ENCODE measurements around the gene S100A7A.

S100A7A gene

DNA sequence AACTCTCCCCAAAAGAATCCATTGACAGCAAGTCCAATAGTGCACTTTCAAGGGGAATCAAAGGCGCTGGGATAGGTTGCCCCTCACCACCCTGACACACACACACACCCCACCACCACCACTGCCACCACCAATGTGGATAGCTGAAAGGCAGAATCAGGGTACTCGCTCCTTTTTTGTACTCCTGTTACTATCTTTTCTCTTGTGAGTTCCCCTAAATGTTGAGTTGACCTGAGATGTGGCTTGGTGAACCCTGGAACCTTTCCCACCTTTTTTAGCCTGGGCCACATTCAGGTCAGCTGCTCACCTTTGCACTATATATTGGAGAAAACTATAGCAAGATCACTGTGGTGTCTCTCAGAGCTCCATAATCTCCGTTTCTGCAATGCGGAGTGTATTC, 29.3 kb upstream of the S100A7A start:
- no peak overlapping the region for H4K91ac ChIP-seq (ENCODE audit: low read depth, low read length, poor library complexity)
- H3K18ac ChIP-seq (ENCODE audit: low read length), result no peak overlapping the region
- no peak overlapping the region for H3K27ac ChIP-seq (replicated peaks; ENCODE audit: low read length)
- no peak overlapping the region for H3K4ac ChIP-seq (ENCODE audit: low read length)
- no peak for DNase-seq (ENCODE audit: low spot score)
- H2BK12ac ChIP-seq (ENCODE audit: low read length), result no peak overlapping the region
- WGBS, 2 donors (ENCODE audit: extremely low coverage in 2 of 2, insufficient read length in 2 of 2, insufficient replicate concordance in 1 of 2), result no CpG with 5 or more reads among the region's 4 CpGs
- no peak overlapping the region for H3K9ac ChIP-seq (ENCODE audit: low read depth, low read length, poor library complexity)
- no peak overlapping the region for H3K23ac ChIP-seq (ENCODE audit: low read depth, low read length, poor library complexity)
- peaks cover 0 to 18% (median 0%) of the 10 kb centered on the region in 3 experiments for H3K27me3 ChIP-seq (ENCODE audit: control insufficient read depth in 3 of 3, insufficient read depth in 3 of 3, low read depth in 1 of 3, low read length in 3 of 3)
- no peak overlapping the region for H3K4me3 ChIP-seq (ENCODE audit: low read length in 2 of 2)
- H3K14ac ChIP-seq (ENCODE audit: low read length), result no peak overlapping the region
- no peak overlapping the region for H2AK5ac ChIP-seq (ENCODE audit: low read depth, low read length)
- H3K4me1 ChIP-seq (ENCODE audit: control insufficient read depth in 2 of 2, insufficient read depth in 1 of 2, low read depth in 1 of 2, low read length in 2 of 2), result no peaks in the 10 kb centered on the region
- no peak overlapping the region for H2AFZ ChIP-seq (ENCODE audit: low read length)
- H2BK5ac ChIP-seq (ENCODE audit: low read length), result no peak overlapping the region
- H2BK120ac ChIP-seq (ENCODE audit: low read depth, low read length), result no peak overlapping the region
- no peak overlapping the region for H2BK15ac ChIP-seq (ENCODE audit: low read length)
- H3K79me1 ChIP-seq (ENCODE audit: low read depth, low read length), result no peaks in the 10 kb centered on the region
- H3K4me2 ChIP-seq (ENCODE audit: insufficient read depth, low read length, poor library complexity, severe bottlenecking), result no peak overlapping the region
- no peaks in the 10 kb centered on the region for H3K36me3 ChIP-seq (replicated peaks in 1 of 2; ENCODE audit: control insufficient read depth in 2 of 2, insufficient read depth in 2 of 2, low read length in 2 of 2)
- H3K9me3 ChIP-seq (replicated peaks in 1 of 2; ENCODE audit: control insufficient read depth in 2 of 2, insufficient read depth in 1 of 2, low read depth in 1 of 2, low read length in 2 of 2), result no peaks in the 10 kb centered on the region
- H4K8ac ChIP-seq (ENCODE audit: low read depth, low read length), result no peak overlapping the region

DNA sequence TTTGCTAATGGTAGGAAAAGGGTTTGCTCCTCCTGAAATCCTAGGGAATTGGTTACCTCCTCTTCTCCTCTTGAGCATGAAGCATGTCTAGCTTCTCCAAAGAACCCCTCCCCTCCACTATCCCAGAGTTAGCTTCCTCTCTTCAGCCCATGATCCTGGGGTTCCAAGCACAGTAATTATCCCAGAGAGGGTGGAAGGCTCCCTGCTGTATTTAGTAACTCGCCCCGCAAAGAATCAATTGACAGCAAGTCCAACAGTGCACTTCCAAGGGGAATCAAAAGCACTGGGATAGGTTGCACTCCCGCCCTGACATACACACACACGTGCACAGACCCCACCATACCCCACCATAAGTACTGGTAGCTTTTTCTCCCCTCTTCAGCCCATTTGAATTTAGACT, 28.5 kb upstream of the S100A7A start:
- Histone ChIP-seq H2BK15ac (ENCODE audit: low read length) (no peak overlapping the region), H4K91ac (ENCODE audit: low read depth, low read length, poor library complexity) (no peak overlapping the region), H4K8ac (ENCODE audit: low read depth, low read length) (no peak overlapping the region), H3K79me1 (ENCODE audit: low read depth, low read length) (no peaks in the 10 kb centered on the region), H3K4me1 (ENCODE audit: control insufficient read depth in 2 of 2, insufficient read depth in 1 of 2, low read depth in 1 of 2, low read length in 2 of 2) (no peaks in the 10 kb centered on the region), H2BK120ac (ENCODE audit: low read depth, low read length) (no peak overlapping the region), H3K4me2 (ENCODE audit: insufficient read depth, low read length, poor library complexity, severe bottlenecking) (no peak overlapping the region), H3K4me3 (ENCODE audit: low read length in 2 of 2) (no peak overlapping the region), H2AK5ac (ENCODE audit: low read depth, low read length) (no peak overlapping the region), H2AFZ (ENCODE audit: low read length) (no peak overlapping the region), H3K4ac (ENCODE audit: low read length) (no peak overlapping the region), H3K14ac (ENCODE audit: low read length) (no peak overlapping the region), H3K36me3 (replicated peaks in 1 of 2; ENCODE audit: control insufficient read depth in 2 of 2, insufficient read depth in 2 of 2, low read length in 2 of 2) (no peaks in the 10 kb centered on the region), H3K9me3 (replicated peaks in 1 of 2; ENCODE audit: control insufficient read depth in 2 of 2, insufficient read depth in 1 of 2, low read depth in 1 of 2, low read length in 2 of 2) (no peaks in the 10 kb centered on the region), H3K23ac (ENCODE audit: low read depth, low read length, poor library complexity) (no peak overlapping the region), H3K27ac (replicated peaks; ENCODE audit: low read length) (no peak overlapping the region), H2BK5ac (ENCODE audit: low read length) (no peak overlapping the region), H3K9ac (ENCODE audit: low read depth, low read length, poor library complexity) (no peak overlapping the region), H3K18ac (ENCODE audit: low read length) (no peak overlapping the region), H2BK12ac (ENCODE audit: low read length) (no peak overlapping the region), H3K27me3 (ENCODE audit: control insufficient read depth in 3 of 3, insufficient read depth in 3 of 3, low read depth in 1 of 3, low read length in 3 of 3) (peaks cover 0 to 18% (median 0%) of the 10 kb centered on the region in 3 experiments)
- no peak for DNase-seq (ENCODE audit: low spot score)
- no CpG with 5 or more reads among the region's 4 CpGs for WGBS, 2 donors (ENCODE audit: extremely low coverage in 2 of 2, insufficient read length in 2 of 2, insufficient replicate concordance in 1 of 2)

DNA sequence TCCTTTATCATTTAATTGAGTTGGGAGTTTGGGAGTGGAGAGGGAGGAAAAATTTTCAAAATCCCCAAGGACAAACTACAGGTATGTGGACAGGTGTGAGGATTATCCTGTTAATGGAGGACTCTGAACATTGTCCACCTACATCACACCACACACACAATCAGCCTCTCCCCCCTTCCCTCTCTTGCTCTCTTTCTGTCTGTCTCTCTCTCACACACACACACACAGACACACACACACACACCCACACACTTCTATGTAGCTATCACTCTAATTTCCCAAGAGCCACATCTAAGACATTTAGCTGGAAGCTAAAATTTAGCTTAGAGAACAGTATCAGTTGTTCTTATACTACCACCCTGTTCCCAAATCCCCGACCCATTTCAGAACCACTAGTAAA, 26.9 kb upstream of the S100A7A start:
- WGBS, 2 donors (ENCODE audit: extremely low coverage in 2 of 2, insufficient read length in 2 of 2, insufficient replicate concordance in 1 of 2), result no CpG with 5 or more reads among the region's 1 CpG
- no peak overlapping the region for H3K9ac ChIP-seq (ENCODE audit: low read depth, low read length, poor library complexity)
- no peaks in the 10 kb centered on the region for H3K36me3 ChIP-seq (replicated peaks in 1 of 2; ENCODE audit: control insufficient read depth in 2 of 2, insufficient read depth in 2 of 2, low read length in 2 of 2)
- no peak overlapping the region for H3K4me2 ChIP-seq (ENCODE audit: insufficient read depth, low read length, poor library complexity, severe bottlenecking)
- no peak overlapping the region for H2BK12ac ChIP-seq (ENCODE audit: low read length)
- H3K9me3 ChIP-seq (replicated peaks in 1 of 2; ENCODE audit: control insufficient read depth in 2 of 2, insufficient read depth in 1 of 2, low read depth in 1 of 2, low read length in 2 of 2), result no peaks in the 10 kb centered on the region
- no peak for DNase-seq (ENCODE audit: low spot score)
- no peak overlapping the region for H2BK5ac ChIP-seq (ENCODE audit: low read length)
- H2AK5ac ChIP-seq (ENCODE audit: low read depth, low read length), result no peak overlapping the region
- no peak overlapping the region for H2BK15ac ChIP-seq (ENCODE audit: low read length)
- H4K8ac ChIP-seq (ENCODE audit: low read depth, low read length), result no peak overlapping the region
- no peak overlapping the region for H4K91ac ChIP-seq (ENCODE audit: low read depth, low read length, poor library complexity)
- H2BK120ac ChIP-seq (ENCODE audit: low read depth, low read length), result no peak overlapping the region
- H3K14ac ChIP-seq (ENCODE audit: low read length), result no peak overlapping the region
- no peak overlapping the region for H2AFZ ChIP-seq (ENCODE audit: low read length)
- no peak overlapping the region for H3K4me3 ChIP-seq (ENCODE audit: low read length in 2 of 2)
- H3K27ac ChIP-seq (replicated peaks; ENCODE audit: low read length), result no peak overlapping the region
- H3K79me1 ChIP-seq (ENCODE audit: low read depth, low read length), result no peaks in the 10 kb centered on the region
- H3K27me3 ChIP-seq (ENCODE audit: control insufficient read depth in 3 of 3, insufficient read depth in 3 of 3, low read depth in 1 of 3, low read length in 3 of 3), result peaks cover 0 to 18% (median 0%) of the 10 kb centered on the region in 3 experiments
- no peaks in the 10 kb centered on the region for H3K4me1 ChIP-seq (ENCODE audit: control insufficient read depth in 2 of 2, insufficient read depth in 1 of 2, low read depth in 1 of 2, low read length in 2 of 2)
- H3K23ac ChIP-seq (ENCODE audit: low read depth, low read length, poor library complexity), result no peak overlapping the region
- H3K4ac ChIP-seq (ENCODE audit: low read length), result no peak overlapping the region
- H3K18ac ChIP-seq (ENCODE audit: low read length), result no peak overlapping the region

DNA sequence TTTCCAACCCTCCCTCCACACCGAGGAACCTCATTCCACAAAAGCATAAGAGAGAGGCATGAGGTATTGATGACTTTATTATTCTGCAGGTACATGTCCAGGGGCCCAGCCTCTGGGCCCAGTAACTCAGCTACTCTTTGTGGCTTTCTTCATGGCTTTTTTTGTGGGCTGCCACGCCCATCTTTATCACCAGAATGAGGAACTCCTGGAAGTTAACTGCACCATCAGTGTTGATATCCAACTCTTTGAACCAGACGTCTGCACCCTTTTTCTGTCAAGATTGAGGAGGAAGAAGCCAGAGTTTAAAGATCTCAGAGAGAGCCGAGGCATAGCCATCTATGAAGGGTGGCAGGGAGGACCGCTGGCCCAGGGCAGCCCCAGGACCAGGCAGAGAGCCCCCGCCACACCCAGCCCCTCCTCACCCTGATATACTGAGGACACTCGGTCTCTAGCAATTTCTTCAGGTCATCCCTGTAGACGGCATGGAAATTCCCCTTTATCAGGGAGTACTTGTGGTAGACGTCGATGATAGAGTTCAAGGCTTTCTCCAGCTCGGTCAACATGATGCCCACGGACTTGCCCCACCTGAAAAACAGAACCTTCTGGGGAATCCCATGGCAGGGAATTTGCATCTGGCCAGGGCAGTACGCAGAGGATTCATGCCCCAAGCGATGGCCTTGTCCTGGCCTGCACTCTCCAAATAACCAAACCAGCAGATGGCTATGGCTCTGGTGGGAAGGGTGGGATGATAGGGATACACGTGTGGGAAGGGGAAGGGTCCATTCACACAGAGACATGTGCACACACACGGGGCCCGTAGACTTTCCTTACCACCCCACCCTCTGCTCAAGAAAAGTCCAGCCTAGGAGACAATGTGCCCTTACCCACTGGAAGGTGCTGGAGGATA, 26.1 kb upstream of the S100A7A start:
- no peak overlapping the region for H4K91ac ChIP-seq (ENCODE audit: low read depth, low read length, poor library complexity)
- H3K23ac ChIP-seq (ENCODE audit: low read depth, low read length, poor library complexity), result no peak overlapping the region
- peaks cover 0 to 22% (median 0%) of the 10 kb centered on the region in 3 experiments for H3K27me3 ChIP-seq (ENCODE audit: control insufficient read depth in 3 of 3, insufficient read depth in 3 of 3, low read depth in 1 of 3, low read length in 3 of 3)
- H2BK12ac ChIP-seq (ENCODE audit: low read length), result no peak overlapping the region
- no peaks in the 10 kb centered on the region for H3K9me3 ChIP-seq (replicated peaks in 1 of 2; ENCODE audit: control insufficient read depth in 2 of 2, insufficient read depth in 1 of 2, low read depth in 1 of 2, low read length in 2 of 2)
- H3K27ac ChIP-seq (replicated peaks; ENCODE audit: low read length), result no peak overlapping the region
- DNase-seq (ENCODE audit: low spot score), result no peak
- no peak overlapping the region for H2AK5ac ChIP-seq (ENCODE audit: low read depth, low read length)
- no peak overlapping the region for H3K14ac ChIP-seq (ENCODE audit: low read length)
- no peak overlapping the region for H3K18ac ChIP-seq (ENCODE audit: low read length)
- no peak overlapping the region for H3K4me3 ChIP-seq (ENCODE audit: low read length in 2 of 2)
- H3K9ac ChIP-seq (ENCODE audit: low read depth, low read length, poor library complexity), result no peak overlapping the region
- WGBS, 2 donors (ENCODE audit: extremely low coverage in 2 of 2, insufficient read length in 2 of 2, insufficient replicate concordance in 1 of 2), result no CpG with 5 or more reads among the region's 17 CpGs
- no peak overlapping the region for H2BK5ac ChIP-seq (ENCODE audit: low read length)
- H4K8ac ChIP-seq (ENCODE audit: low read depth, low read length), result no peak overlapping the region
- no peaks in the 10 kb centered on the region for H3K36me3 ChIP-seq (replicated peaks in 1 of 2; ENCODE audit: control insufficient read depth in 2 of 2, insufficient read depth in 2 of 2, low read length in 2 of 2)
- no peak overlapping the region for H3K4ac ChIP-seq (ENCODE audit: low read length)
- H2BK120ac ChIP-seq (ENCODE audit: low read depth, low read length), result no peak overlapping the region
- no peak overlapping the region for H3K4me2 ChIP-seq (ENCODE audit: insufficient read depth, low read length, poor library complexity, severe bottlenecking)
- H3K4me1 ChIP-seq (ENCODE audit: control insufficient read depth in 2 of 2, insufficient read depth in 1 of 2, low read depth in 1 of 2, low read length in 2 of 2), result no peaks in the 10 kb centered on the region
- no peak overlapping the region for H2AFZ ChIP-seq (ENCODE audit: low read length)
- no peak overlapping the region for H2BK15ac ChIP-seq (ENCODE audit: low read length)
- H3K79me1 ChIP-seq (ENCODE audit: low read depth, low read length), result no peaks in the 10 kb centered on the region
